NOMO-1 treated with DMSO at 0.1 percent for 48 hours (cell line): ENCODE data around the gene ACSM3.
A peak's percentile ranks its signal among the peaks of the same experiment; 100 is the strongest.
"Not testable (repeated sequence)": the region's sequence is repeated elsewhere in the genome, so short reads cannot be mapped to it uniquely, and the experiment has no call there.

Experiments used
- DNase-seq: peaks from one replicate; lab custom pipeline; 2025; ENCODE audit not compliant: unreplicated experiment; lab: John Stamatoyannopoulos, UW

The ACSM3 gene, protein sequence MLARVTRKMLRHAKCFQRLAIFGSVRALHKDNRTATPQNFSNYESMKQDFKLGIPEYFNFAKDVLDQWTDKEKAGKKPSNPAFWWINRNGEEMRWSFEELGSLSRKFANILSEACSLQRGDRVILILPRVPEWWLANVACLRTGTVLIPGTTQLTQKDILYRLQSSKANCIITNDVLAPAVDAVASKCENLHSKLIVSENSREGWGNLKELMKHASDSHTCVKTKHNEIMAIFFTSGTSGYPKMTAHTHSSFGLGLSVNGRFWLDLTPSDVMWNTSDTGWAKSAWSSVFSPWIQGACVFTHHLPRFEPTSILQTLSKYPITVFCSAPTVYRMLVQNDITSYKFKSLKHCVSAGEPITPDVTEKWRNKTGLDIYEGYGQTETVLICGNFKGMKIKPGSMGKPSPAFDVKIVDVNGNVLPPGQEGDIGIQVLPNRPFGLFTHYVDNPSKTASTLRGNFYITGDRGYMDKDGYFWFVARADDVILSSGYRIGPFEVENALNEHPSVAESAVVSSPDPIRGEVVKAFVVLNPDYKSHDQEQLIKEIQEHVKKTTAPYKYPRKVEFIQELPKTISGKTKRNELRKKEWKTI

GRCh38 chr16:20763461-20764232 is at the start of gene ACSM3:
Gene ACSM3, plus strand, starts transcription at chr16:20764014. Its CDS starts 6,021 bp downstream, at chr16:20770035.
- peak; percentile 97 for DNase-seq

GRCh38 chr16:20717718-20718117 is 46.1 kb upstream of the ACSM3 start:
- DNase-seq: not testable (repeated sequence)

DNA sequence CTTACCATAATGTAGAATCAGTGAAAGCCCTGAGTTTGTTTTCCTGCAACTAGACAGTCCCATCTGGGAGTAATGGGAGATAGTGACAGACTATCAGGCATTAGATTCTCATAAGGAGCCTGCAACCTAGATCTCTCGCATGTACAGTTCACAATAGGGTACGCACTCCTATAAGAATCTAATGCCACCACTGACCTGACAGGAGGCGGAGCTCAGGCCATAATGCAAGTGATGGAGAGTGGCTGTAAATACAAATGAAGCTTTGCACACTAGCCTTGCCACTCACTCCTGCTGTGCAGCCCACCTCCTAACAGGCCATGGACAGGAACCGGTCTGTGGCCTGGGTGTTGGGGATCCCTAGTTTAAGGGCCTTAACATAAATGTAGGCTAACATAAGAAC is 43.6 kb upstream of the ACSM3 start:
- DNase-seq: no peak

- no peak for DNase-seq
These were observed 37.2 kb upstream of the ACSM3 start for GRCh38 chr16:20726661-20727060.

- no peak for DNase-seq
These were observed 36.6 kb upstream of the ACSM3 start for GRCh38 chr16:20727181-20727580.

DNA sequence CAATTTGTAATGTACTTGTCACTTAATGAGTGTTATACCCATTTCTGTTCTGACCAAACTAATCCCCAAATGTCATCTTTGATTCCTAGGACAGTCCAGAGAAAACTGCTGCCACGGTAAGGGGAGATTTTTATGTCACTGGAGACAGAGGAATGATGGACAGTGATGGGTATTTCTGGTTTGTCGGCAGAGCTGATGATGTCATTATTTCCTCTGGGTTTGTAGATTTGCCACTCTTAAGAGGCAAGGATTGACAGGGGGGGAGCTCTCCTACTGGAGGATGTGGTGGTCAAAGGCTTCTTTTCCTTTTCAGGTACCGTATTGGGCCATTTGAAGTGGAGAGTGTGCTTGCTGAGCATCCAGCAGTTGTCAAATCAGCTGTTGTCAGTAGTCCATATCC is 34.7 kb upstream of the ACSM3 start:
- DNase-seq: no peak

GRCh38 chr16:20734056-20734455 is 29.8 kb upstream of the ACSM3 start:
- DNase-seq: no peak

GRCh38 chr16:20734782-20735181 is 29.0 kb upstream of the ACSM3 start:
- no peak for DNase-seq

DNA sequence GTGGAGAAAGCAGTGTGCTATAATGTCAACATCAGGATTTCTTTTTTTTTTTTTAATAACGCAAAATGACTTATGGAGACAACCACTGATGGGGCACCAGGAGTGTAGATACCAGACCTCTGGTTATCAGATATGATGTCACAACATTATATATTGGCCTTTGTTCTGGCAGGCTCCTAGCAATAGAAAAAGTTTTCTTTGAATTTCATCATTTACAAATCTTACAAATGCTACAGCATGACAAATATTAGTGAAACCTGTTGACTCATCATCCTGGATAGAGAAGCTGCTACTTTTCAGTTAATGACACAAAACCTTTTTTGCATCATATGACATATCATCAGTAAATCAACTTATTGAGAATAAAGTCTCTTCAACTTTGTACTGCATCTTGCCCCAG is 28.3 kb upstream of the ACSM3 start:
- DNase-seq: no peak

GRCh38 chr16:20740007-20740883 is 23.6 kb upstream of the ACSM3 start:
- peak; percentile 44 for DNase-seq

- peak; percentile 70 for DNase-seq
These were observed 22.8 kb upstream of the ACSM3 start for GRCh38 chr16:20740901-20741521.

- DNase-seq: peak; percentile 89
These were observed 22.1 kb upstream of the ACSM3 start, which contains the start of gene THUMPD1 for GRCh38 chr16:20741554-20742285. Gene THUMPD1, minus strand, starts transcription at chr16:20741818. Its CDS starts 79 bp downstream, at chr16:20741739.

- DNase-seq: no peak
These were observed 20.2 kb upstream of the ACSM3 start for GRCh38 chr16:20743591-20743990.

GRCh38 chr16:20744922-20745440 is 18.8 kb upstream of the ACSM3 start:
- peak; percentile 65 for DNase-seq

DNA sequence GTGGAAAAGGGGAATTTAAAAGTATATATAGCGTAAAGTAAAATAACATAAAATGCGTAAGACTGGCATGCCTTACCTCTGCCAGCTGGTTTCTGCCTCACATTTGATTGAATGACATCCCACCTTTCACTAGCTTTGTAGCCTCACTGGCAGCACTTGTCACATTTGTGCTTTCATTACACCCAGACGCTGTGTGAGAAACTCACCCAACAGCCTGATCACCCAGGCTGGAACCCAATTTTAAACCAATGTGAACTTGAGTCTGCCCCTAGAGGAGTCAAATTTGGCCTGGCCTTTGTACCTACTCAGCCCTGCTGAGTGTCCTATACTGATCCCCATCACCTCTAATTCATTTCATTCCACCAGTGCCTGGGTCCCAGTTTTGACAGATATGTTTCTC is 17.4 kb upstream of the ACSM3 start:
- no peak for DNase-seq

DNA sequence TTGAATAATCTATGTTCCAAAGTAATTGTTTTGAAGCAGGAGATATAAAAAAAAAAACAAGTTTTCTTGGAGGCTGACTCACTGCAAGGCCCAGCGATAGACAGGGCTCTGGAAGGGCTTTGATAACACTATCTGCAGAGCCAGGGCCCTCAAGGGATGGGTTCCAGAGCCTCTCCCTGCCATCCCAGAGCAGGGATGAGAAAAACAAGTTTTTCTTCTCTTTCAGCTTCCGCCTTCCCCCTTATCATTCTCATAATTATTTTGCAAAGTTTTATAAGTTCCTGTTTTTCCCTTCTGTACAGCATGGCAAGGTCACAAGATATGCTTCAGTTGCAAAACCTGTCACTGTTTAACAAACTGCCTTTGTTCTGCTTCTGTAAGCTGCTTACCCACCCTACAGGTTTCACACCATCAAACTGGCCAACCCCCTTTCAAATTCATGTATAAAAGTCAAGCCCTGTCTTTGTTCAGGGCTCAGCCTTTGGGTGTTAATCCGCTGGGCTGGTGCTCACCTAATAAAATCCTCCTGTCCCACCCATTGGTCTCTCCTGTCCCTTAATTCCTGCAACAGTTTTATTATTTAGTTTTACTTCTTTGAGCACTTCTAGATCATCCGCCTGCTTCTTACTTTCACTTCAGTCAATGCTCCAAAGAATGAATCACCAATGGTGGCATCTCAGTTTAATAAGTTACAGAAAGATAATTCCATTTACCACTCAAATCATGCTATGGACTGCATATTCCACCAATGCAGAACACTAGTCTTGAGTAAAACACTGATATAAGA is 16.6 kb upstream of the ACSM3 start:
- peak; percentile 91 for DNase-seq

- no peak for DNase-seq
These were observed 14.3 kb upstream of the ACSM3 start for GRCh38 chr16:20749474-20749873.

GRCh38 chr16:20750558-20750957 is 13.3 kb upstream of the ACSM3 start:
- no peak for DNase-seq

GRCh38 chr16:20753727-20754126 is 10.1 kb upstream of the ACSM3 start:
- no peak for DNase-seq
